MM.1S (cell line): Measurements from ENCODE around the gene PTK7.
A peak's percentile ranks its signal among the peaks of the same experiment; 100 is the strongest.

ENCODE experiments used
- DNase-seq: peaks from one replicate; pipeline ENCODE4 v3.0.0-alpha.2; 2015
- H2AFZ ChIP-seq: fragments of 300-600 bp; sonication (generic); 2 replicates; pipeline ENCODE4 v1.6.0; 2016; ENCODE audit warnings: antibody characterized with exemption, low read length
- H3F3A ChIP-seq: fragments of 300-600 bp; sonication (generic); 2 replicates; pipeline ENCODE4 v1.6.1; 2016; ENCODE audit warnings: mild to moderate bottlenecking, antibody characterized with exemption, low read length, moderate library complexity, mixed read lengths; ENCODE audit not compliant: insufficient read depth
- H3K27ac ChIP-seq: fragments of 300-600 bp; sonication (generic); 2 replicates; pipeline ENCODE4 v1.5.1; 2016; ENCODE audit warnings: mild to moderate bottlenecking, low read length
- H3K27me3 ChIP-seq: fragments of 300-600 bp; sonication (generic); replicated peaks from 2 replicates; pipeline ENCODE4 v1.6.0; 2016; ENCODE audit warnings: low read length; ENCODE audit not compliant: insufficient read depth
- H3K36me3 ChIP-seq: fragments of 300-600 bp; sonication (generic); replicated peaks from 2 replicates; pipeline ENCODE4 v1.6.1; 2016; ENCODE audit warnings: mild to moderate bottlenecking, low read length, mixed read lengths; ENCODE audit not compliant: insufficient read depth
- H3K4me1 ChIP-seq: fragments of 300-600 bp; sonication (generic); 2 replicates; pipeline ENCODE4 v1.6.1; 2016; ENCODE audit warnings: low read length, mixed read lengths
- H3K4me2 ChIP-seq: fragments of 300-600 bp; sonication (generic); 2 replicates; pipeline ENCODE4 v1.6.0; 2016; ENCODE audit warnings: low read depth, low read length
- H3K4me3 ChIP-seq: fragments of 300-600 bp; sonication (generic); 2 replicates; pipeline ENCODE4 v1.5.1; 2016; ENCODE audit warnings: low read length, mixed read lengths
- H3K79me2 ChIP-seq: fragments of 300-600 bp; sonication (generic); 2 replicates; pipeline ENCODE4 v1.6.1; 2016; ENCODE audit warnings: mixed run types, low read length, mixed read lengths
- H3K9ac ChIP-seq: fragments of 300-600 bp; sonication (generic); 2 replicates; pipeline ENCODE4 v1.6.1; 2016; ENCODE audit warnings: low read length, mixed read lengths
- H3K9me2 ChIP-seq: fragments of 300-600 bp; sonication (generic); replicated peaks from 2 replicates; pipeline ENCODE4 v1.6.1; 2016; ENCODE audit warnings: mild to moderate bottlenecking, low read length, mixed read lengths; ENCODE audit not compliant: insufficient read depth
- H3K9me3 ChIP-seq: fragments of 300-600 bp; sonication (generic); replicated peaks from 2 replicates; pipeline ENCODE4 v1.6.1; 2016; ENCODE audit warnings: mild to moderate bottlenecking, low read length, mixed read lengths; ENCODE audit not compliant: insufficient read depth
- H4K20me1 ChIP-seq: fragments of 300-600 bp; sonication (generic); 2 replicates; pipeline ENCODE4 v1.6.1; 2016; ENCODE audit warnings: mild to moderate bottlenecking, low read length, moderate library complexity, mixed read lengths; ENCODE audit not compliant: insufficient read depth
- CTCF ChIP-seq: fragments of 300-600 bp; sonication (generic); IDR thresholded peaks from 2 replicates; pipeline ENCODE4 v1.5.1; 2016; ENCODE audit warnings: antibody characterized with exemption, low read length, mixed read lengths
- EZH2 ChIP-seq: fragments of 300-600 bp; sonication (generic); optimal IDR thresholded peaks from 2 replicates; pipeline ENCODE3; 2017; ENCODE audit warnings: low read depth, mild to moderate bottlenecking, antibody characterized with exemption, low read length, mixed read lengths
- EZH2phosphoT487 ChIP-seq: fragments of 300-600 bp; sonication (generic); IDR thresholded peaks from 2 replicates; pipeline ENCODE4 v1.6.1; 2018; ENCODE audit warnings: antibody characterized with exemption, low read length

PTK7 gene

GRCh38 chr6:43141644-43142043 lies 65.5 kb downstream of the PTK7 start:
- no peaks in the 10 kb centered on the region for H3K36me3 ChIP-seq
- H3K9me2 ChIP-seq, result no peaks in the 10 kb centered on the region
- no peak overlapping the region for H3K9ac ChIP-seq
- H3K4me3 ChIP-seq, result no peak overlapping the region
- H3K9me3 ChIP-seq, result no peaks in the 10 kb centered on the region
- no peaks in the 10 kb centered on the region for H3K27me3 ChIP-seq
- no peaks in the 10 kb centered on the region for H3K79me2 ChIP-seq
- H3F3A ChIP-seq, result no peaks in the 10 kb centered on the region
- TF ChIP-seq EZH2, result no peak
- TF ChIP-seq CTCF, result no peak
- TF ChIP-seq EZH2phosphoT487, result no peak
- H4K20me1 ChIP-seq, result no peaks in the 10 kb centered on the region
- H3K4me1 ChIP-seq, result 0 out of 2 replicates have a peak, but pooled peaks cover 4% of the 10 kb centered on the region
- no peak overlapping the region for H2AFZ ChIP-seq
- no peak overlapping the region for H3K27ac ChIP-seq
- H3K4me2 ChIP-seq, result no peak overlapping the region
- DNase-seq, result no peak

GRCh38 chr6:43142101-43142500 lies 66.0 kb downstream of the PTK7 start:
- Histone ChIP-seq H4K20me1 (no peaks in the 10 kb centered on the region), H3F3A (no peaks in the 10 kb centered on the region), H3K4me3 (no peak overlapping the region), H3K36me3 (no peaks in the 10 kb centered on the region), H3K4me1 (0 out of 2 replicates have a peak, but pooled peaks cover 4% of the 10 kb centered on the region), H3K79me2 (no peaks in the 10 kb centered on the region), H3K27me3 (no peaks in the 10 kb centered on the region), H3K27ac (no peak overlapping the region), H3K4me2 (no peak overlapping the region), H2AFZ (no peak overlapping the region), H3K9ac (no peak overlapping the region), H3K9me2 (no peaks in the 10 kb centered on the region), H3K9me3 (no peaks in the 10 kb centered on the region)
- no peak for DNase-seq
- no peak for TF ChIP-seq EZH2phosphoT487
- no peak for TF ChIP-seq CTCF
- no peak for TF ChIP-seq EZH2

DNA sequence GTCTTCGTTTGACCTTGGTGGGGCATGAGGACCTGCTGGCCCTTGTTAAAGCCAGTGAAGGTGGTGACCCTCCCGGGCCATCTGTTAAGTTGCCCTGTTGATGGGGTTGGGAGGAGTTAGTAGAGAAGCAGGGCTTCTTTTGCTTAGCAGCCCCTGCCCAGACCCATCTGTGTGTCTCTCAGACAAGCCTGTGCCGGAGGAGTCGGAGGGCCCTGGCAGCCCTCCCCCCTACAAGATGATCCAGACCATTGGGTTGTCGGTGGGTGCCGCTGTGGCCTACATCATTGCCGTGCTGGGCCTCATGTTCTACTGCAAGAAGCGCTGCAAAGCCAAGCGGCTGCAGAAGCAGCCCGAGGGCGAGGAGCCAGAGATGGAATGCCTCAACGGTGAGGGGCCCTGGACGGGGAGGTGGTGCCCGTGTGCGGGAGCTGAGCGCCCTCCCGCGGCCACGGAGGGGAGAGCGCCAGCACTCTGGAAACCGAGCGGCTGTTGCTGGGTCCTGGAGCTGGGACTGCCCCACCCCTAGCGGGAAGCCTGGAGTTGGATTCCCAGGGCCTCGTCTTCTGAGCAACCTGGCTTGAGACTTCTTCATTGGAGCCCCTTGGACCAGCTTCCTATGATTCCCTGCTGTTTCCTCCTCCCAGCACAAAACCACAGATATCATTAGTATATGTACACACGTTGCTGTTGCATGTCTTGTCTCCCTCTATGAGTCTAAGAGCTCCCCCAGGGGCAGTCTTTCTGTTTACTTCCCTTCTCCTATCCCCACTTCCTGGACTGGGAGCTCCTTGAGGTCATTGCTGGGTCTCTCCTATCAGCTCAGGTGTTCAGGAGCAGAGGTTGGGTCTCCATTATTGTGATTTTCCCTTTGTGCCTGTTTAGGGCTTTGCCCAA lies 67.4 kb downstream of the PTK7 start:
- Histone ChIP-seq H3F3A (no peaks in the 10 kb centered on the region), H3K9ac (no peak overlapping the region), H3K27me3 (no peaks in the 10 kb centered on the region), H3K4me1 (0 out of 2 replicates have a peak, but pooled peaks cover 4% of the 10 kb centered on the region), H3K9me2 (no peaks in the 10 kb centered on the region), H3K4me3 (no peak overlapping the region), H2AFZ (peak overlapping the region; percentile 68), H3K4me2 (peak overlapping the region; percentile 41; the same call in 1 of the 2 replicates), H3K79me2 (no peaks in the 10 kb centered on the region), H3K36me3 (no peaks in the 10 kb centered on the region), H3K9me3 (no peaks in the 10 kb centered on the region), H3K27ac (no peak overlapping the region), H4K20me1 (no peaks in the 10 kb centered on the region)
- TF ChIP-seq EZH2phosphoT487 (no peak), EZH2 (no peak), CTCF (peak; percentile 83)
- peak; percentile 53 for DNase-seq
